Erythroblast (primary cell): ENCODE results near the gene FAM98C.

Experiments used
- GATA1 ChIP-seq: IDR thresholded peaks from 2 replicates; pipeline ENCODE4 v1.6.1; 2011; ENCODE audit warnings: low read depth, mild to moderate bottlenecking, control low read depth, low read length, moderate library complexity
- POLR2A ChIP-seq: IDR thresholded peaks from 2 replicates; pipeline ENCODE4 v1.6.1; 2011; ENCODE audit warnings: mild to moderate bottlenecking, low read length

DNA sequence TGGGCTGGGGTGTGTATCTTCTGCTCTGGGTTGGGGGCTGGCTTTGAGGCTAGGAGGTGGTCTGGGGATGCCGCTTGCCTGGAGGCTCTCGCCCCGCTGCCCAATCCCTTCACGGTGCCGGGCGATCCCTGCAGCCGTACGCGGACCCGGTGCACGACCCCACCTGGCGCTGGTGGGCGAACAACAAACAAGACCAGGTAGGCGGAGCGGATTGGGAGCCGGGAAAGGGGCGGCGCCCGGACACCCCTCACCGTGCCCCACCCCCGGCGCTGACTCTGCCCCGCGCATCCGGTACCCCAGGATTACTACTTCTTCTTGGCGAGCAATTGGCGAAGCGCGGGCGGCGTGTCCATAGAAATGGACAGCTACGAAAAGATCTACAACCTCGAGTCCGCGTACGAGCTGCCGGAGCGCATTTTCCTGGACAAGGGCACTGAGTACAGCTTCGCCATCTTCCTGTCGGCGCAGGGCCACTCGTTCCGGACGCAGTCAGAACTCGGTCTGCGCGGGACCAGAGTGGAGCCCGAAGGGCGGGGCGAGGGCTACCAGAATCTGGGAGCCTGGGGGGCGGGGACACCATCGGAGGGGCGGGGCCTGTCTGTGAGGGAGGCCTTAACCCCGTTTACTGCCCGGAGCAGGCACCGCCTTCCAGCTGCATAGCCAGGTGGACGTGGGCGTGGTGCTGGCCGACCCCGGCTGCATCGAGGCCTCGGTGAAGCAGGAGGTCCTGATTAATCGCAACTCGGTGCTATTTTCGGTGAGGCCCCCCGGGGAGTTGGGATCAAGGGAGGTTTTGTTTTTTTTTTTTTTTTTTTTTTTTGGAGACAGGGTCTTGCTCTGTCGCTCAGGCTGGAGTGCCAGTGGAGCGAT, 40.6 kb upstream of the FAM98C start:
- no peak for TF ChIP-seq POLR2A
- no peak for TF ChIP-seq GATA1
